Loucy (cell line): ENCODE measurements around the gene SELENOM.
"Not testable (repeated sequence)": the region's sequence is repeated elsewhere in the genome, so short reads cannot be mapped to it uniquely, and the experiment has no call there.

ENCODE experiments used
- H2AFZ ChIP-seq: fragments of 200-600 bp; sonication (generic); 2 replicates; pipeline ENCODE4 v1.6.0; 2016; ENCODE audit warnings: antibody characterized with exemption, mild to moderate bottlenecking, low read length, moderate library complexity
- H3F3A ChIP-seq: fragments of 200-600 bp; 2 replicates; pipeline ENCODE4 v1.6.0; 2016; ENCODE audit warnings: antibody characterized with exemption, low read depth, mild to moderate bottlenecking
- H3K27me3 ChIP-seq: fragments of 200-600 bp; sonication (generic); 2 replicates; pipeline ENCODE4 v1.6.1; 2014; ENCODE audit warnings: low read length, mild to moderate bottlenecking; ENCODE audit not compliant: insufficient read depth, poor library complexity, severe bottlenecking
- H3K36me3 ChIP-seq: fragments of 200-600 bp; sonication (generic); 2 replicates; pipeline ENCODE4 v1.6.1; 2016; ENCODE audit warnings: low read length; ENCODE audit not compliant: insufficient read depth
- H3K4me1 ChIP-seq: fragments of 200-600 bp; sonication (generic); 2 replicates; pipeline ENCODE4 v1.5.1; 2014; ENCODE audit warnings: low read length, mild to moderate bottlenecking; ENCODE audit not compliant: insufficient read depth, poor library complexity, severe bottlenecking
- H3K4me2 ChIP-seq: fragments of 200-600 bp; sonication (generic); 2 replicates; pipeline ENCODE4 v1.6.0; 2014; ENCODE audit warnings: antibody characterized with exemption, low read length, low read depth, mild to moderate bottlenecking; ENCODE audit not compliant: poor library complexity, severe bottlenecking
- H3K4me3 ChIP-seq: fragments of 200-600 bp; sonication (generic); 2 replicates; pipeline ENCODE4 v1.5.1; 2014; ENCODE audit warnings: low read length, mild to moderate bottlenecking, mixed read lengths; ENCODE audit not compliant: poor library complexity, severe bottlenecking
- H3K79me2 ChIP-seq: fragments of 200-600 bp; sonication (generic); 2 replicates; pipeline ENCODE4 v1.6.1; 2014; ENCODE audit warnings: low read length; ENCODE audit not compliant: insufficient read depth
- H3K9ac ChIP-seq: fragments of 200-600 bp; sonication (generic); 2 replicates; pipeline ENCODE4 v1.6.0; 2014; ENCODE audit warnings: mild to moderate bottlenecking, low read depth, low read length, moderate library complexity; ENCODE audit not compliant: poor library complexity, severe bottlenecking
- H3K9me2 ChIP-seq: fragments of 200-600 bp; sonication (generic); replicated peaks from 2 replicates; pipeline ENCODE4 v1.6.1; 2016; ENCODE audit warnings: low read depth, low read length, mixed read lengths
- H3K9me3 ChIP-seq: fragments of 200-600 bp; sonication (generic); 2 replicates; pipeline ENCODE4 v1.6.1; 2014; ENCODE audit warnings: mild to moderate bottlenecking, antibody characterized with exemption, low read length, low read depth; ENCODE audit not compliant: insufficient read depth
- H4K20me1 ChIP-seq: fragments of 200-600 bp; sonication (generic); 2 replicates; pipeline ENCODE4 v1.6.0; 2014; ENCODE audit warnings: antibody characterized with exemption, low read length, mild to moderate bottlenecking; ENCODE audit not compliant: insufficient read depth, poor library complexity, severe bottlenecking
- EZH2phosphoT487 ChIP-seq: fragments of 200-600 bp; IDR thresholded peaks from 2 replicates; pipeline ENCODE4 v1.6.1; 2018; ENCODE audit warnings: antibody characterized with exemption, mild to moderate bottlenecking, moderate library complexity, borderline replicate concordance
- TF ChIP-seq, protein P1 (sequence below): fragments of 200-600 bp; sonication (generic); conservative IDR thresholded peaks from 2 replicates; pipeline ENCODE4 v1.5.1; 2014; ENCODE audit warnings: mild to moderate bottlenecking, antibody characterized with exemption, low read length

SELENOM gene

GRCh38 chr22:31068970-31069369 lies 38.4 kb downstream of the SELENOM start:
- no peak overlapping the region for H2AFZ ChIP-seq
- TF ChIP-seq, protein P1, sequence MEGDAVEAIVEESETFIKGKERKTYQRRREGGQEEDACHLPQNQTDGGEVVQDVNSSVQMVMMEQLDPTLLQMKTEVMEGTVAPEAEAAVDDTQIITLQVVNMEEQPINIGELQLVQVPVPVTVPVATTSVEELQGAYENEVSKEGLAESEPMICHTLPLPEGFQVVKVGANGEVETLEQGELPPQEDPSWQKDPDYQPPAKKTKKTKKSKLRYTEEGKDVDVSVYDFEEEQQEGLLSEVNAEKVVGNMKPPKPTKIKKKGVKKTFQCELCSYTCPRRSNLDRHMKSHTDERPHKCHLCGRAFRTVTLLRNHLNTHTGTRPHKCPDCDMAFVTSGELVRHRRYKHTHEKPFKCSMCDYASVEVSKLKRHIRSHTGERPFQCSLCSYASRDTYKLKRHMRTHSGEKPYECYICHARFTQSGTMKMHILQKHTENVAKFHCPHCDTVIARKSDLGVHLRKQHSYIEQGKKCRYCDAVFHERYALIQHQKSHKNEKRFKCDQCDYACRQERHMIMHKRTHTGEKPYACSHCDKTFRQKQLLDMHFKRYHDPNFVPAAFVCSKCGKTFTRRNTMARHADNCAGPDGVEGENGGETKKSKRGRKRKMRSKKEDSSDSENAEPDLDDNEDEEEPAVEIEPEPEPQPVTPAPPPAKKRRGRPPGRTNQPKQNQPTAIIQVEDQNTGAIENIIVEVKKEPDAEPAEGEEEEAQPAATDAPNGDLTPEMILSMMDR, result no peak
- no peak for TF ChIP-seq EZH2phosphoT487
- H3K4me1 ChIP-seq, result no peaks in the 10 kb centered on the region
- no peak overlapping the region for H3K9ac ChIP-seq
- no peaks in the 10 kb centered on the region for H4K20me1 ChIP-seq
- no peak overlapping the region for H3K4me2 ChIP-seq
- no peak overlapping the region for H3K4me3 ChIP-seq
- H3K9me3 ChIP-seq, result no peaks in the 10 kb centered on the region
- H3K36me3 ChIP-seq, result no peaks in the 10 kb centered on the region
- no peaks in the 10 kb centered on the region for H3F3A ChIP-seq
- H3K9me2 ChIP-seq, result no peaks in the 10 kb centered on the region
- no peaks in the 10 kb centered on the region for H3K79me2 ChIP-seq
- H3K27me3 ChIP-seq, result no peaks in the 10 kb centered on the region

DNA sequence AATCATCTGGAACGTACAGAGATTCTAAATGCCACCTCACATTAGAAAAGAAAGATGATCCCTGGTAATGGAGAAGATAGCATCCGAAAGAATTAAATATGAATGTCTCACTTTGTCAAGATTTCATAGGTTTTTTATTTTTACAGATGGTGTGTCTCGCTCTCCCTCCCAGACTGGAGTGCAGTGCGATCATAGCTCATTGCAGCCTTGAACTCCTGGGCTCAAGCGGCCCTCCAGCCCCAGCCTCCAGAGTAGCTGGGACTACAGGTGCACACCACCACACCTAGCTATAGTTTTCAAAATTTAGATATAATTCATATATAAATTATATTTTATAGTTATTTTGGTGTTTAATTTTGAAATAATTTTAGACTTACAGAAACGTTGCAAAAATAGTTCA lies 43.0 kb downstream of the SELENOM start:
- Histone ChIP-seq H3K79me2 (no peaks in the 10 kb centered on the region), H3K4me2 (peak overlapping the region; percentile 51), H3K9ac (no peak overlapping the region), H3F3A (no peaks in the 10 kb centered on the region), H3K36me3 (no peaks in the 10 kb centered on the region), H3K9me3 (no peaks in the 10 kb centered on the region), H2AFZ (peak overlapping the region; percentile 62), H4K20me1 (no peaks in the 10 kb centered on the region), H3K4me1 (no peaks in the 10 kb centered on the region), H3K27me3 (no peaks in the 10 kb centered on the region), H3K9me2 (no peaks in the 10 kb centered on the region), H3K4me3 (peak overlapping the region; percentile 65)
- TF ChIP-seq EZH2phosphoT487, result no peak
- TF ChIP-seq, protein P1, result no peak

DNA sequence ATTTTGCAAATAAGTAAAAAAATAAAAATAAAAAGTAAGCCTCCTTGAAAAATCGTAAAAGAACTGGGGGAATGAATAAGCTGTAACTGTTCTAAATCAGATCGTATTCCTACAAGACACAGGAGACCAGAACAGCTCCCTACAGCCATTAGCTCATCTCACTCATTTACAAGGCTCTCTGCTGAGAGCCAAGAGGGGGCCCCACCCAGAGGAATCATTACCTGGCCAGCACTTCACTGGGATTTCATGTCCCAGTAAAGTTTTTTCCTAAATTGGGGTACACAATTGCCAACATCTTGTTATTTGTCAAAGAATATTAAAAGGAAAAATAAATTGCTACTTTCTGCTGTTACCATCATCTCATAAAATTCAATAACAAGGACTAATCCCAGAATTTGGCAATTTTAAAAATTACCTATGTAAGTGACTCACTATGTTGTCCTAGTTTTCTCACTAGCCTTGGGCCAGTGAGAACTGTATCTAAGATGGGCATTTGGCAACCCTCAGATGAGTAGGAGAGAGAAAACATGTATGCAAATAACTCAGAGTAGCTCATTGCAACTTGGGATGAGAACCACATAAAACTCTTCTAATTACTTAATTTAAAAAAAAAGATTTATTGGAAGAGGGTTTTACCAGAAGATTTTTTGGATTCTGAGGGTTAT lies 44.7 kb downstream of the SELENOM start:
- Histone ChIP-seq H3F3A (no peaks in the 10 kb centered on the region), H3K9me2 (no peaks in the 10 kb centered on the region), H3K9me3 (no peaks in the 10 kb centered on the region), H2AFZ (no peak overlapping the region), H3K4me1 (no peaks in the 10 kb centered on the region), H3K27me3 (no peaks in the 10 kb centered on the region), H3K4me2 (no peak overlapping the region), H3K9ac (no peak overlapping the region), H3K36me3 (no peaks in the 10 kb centered on the region), H3K79me2 (no peaks in the 10 kb centered on the region), H4K20me1 (no peaks in the 10 kb centered on the region), H3K4me3 (no peak overlapping the region)
- TF ChIP-seq EZH2phosphoT487, result no peak
- TF ChIP-seq, protein P1, result no peak

GRCh38 chr22:31059663-31060062 lies 47.7 kb downstream of the SELENOM start:
- not testable (repeated sequence) for H3K27me3 ChIP-seq, H3K79me2 ChIP-seq, H4K20me1 ChIP-seq, H3K4me1 ChIP-seq, H3K36me3 ChIP-seq, H3K4me2 ChIP-seq, H3F3A ChIP-seq, H3K9ac ChIP-seq, H3K9me3 ChIP-seq, H2AFZ ChIP-seq, H3K9me2 ChIP-seq, H3K4me3 ChIP-seq
